K562 (cell line): ENCODE results near the gene S100A2.
A peak's percentile ranks its signal among the peaks of the same experiment; 100 is the strongest.

Experiments used
- BHLHE40 ChIP-seq: IDR thresholded peaks from 2 replicates; pipeline ENCODE4 v1.6.1; 2011; ENCODE audit warnings: low read length, improper control_type of control experiment
- CBX2 ChIP-seq: fragments of 200-600 bp; sonication (generic); IDR thresholded peaks from one replicate; pipeline ENCODE4 v1.6.1; 2012; ENCODE audit warnings: mild to moderate bottlenecking, low read length, inconsistent platforms; ENCODE audit not compliant: insufficient read depth, poor library complexity, severe bottlenecking
- CTCF ChIP-seq, 3 experiments: IDR thresholded peaks in 2 of 3; conservative IDR thresholded peaks in 1 of 3; 2 replicates each; pipeline ENCODE4 v1.5.1; 2011 to 2012; ENCODE audit warnings: low read length in 3 of 3, mild to moderate bottlenecking in 3 of 3, control low read depth in 2 of 3, improper control_type of control experiment in 1 of 3, inconsistent platforms in 1 of 3, low read depth in 1 of 3, mixed read lengths in 1 of 3, moderate library complexity in 1 of 3; ENCODE audit not compliant: insufficient read depth in 2 of 3
- HEY1 ChIP-seq: fragments of 250-450 bp; sonication (Bioruptor Pico); IDR thresholded peaks from 2 replicates; pipeline ENCODE4 v1.5.0; 2020; ENCODE audit warnings: mild to moderate bottlenecking, moderate library complexity, borderline replicate concordance
- JUNB ChIP-seq: fragments of 450-650 bp; formaldehyde crosslinking; conservative IDR thresholded peaks from 2 replicates; pipeline ENCODE4 v1.4.0; 2020; ENCODE audit warnings: mild to moderate bottlenecking
- NR2C2 ChIP-seq, 2 experiments: fragments of 200-800 bp in 1 of 2; sonication (Bioruptor generic) in 1 of 2; sonication (generic) in 1 of 2; formaldehyde crosslinking in 1 of 2; IDR thresholded peaks; 2 replicates each; pipeline versions ENCODE4 v1.6.1 to v1.8.0; 2016 to 2022; ENCODE audit warnings: mild to moderate bottlenecking in 1 of 2, missing compliant biosample characterization in 1 of 2, missing genetic modification characterization in 1 of 2, missing genetic modification reagents in 1 of 2
- TAF1 ChIP-seq: IDR thresholded peaks from 2 replicates; pipeline ENCODE4 v1.6.1; 2011; ENCODE audit warnings: mild to moderate bottlenecking, low read length, moderate library complexity; ENCODE audit not compliant: insufficient read depth, control insufficient read depth, severe bottlenecking; ENCODE audit errors: extremely low read depth
- YY1 ChIP-seq, 3 experiments: IDR thresholded peaks; 2 replicates each; pipeline ENCODE4 v1.6.1; 2011; ENCODE audit warnings: low read length in 2 of 3, mild to moderate bottlenecking in 2 of 3, moderate library complexity in 2 of 3, borderline replicate concordance in 1 of 3, control low read depth in 1 of 3, low read depth in 1 of 3; ENCODE audit not compliant: insufficient read depth in 3 of 3, insufficient replicate concordance in 2 of 3, control insufficient read depth in 1 of 3, insufficient read length in 1 of 3; ENCODE audit errors: extremely low read depth in 1 of 3
- TF ChIP-seq, protein P1 (sequence below), 2 experiments: fragments of 450-650 bp; formaldehyde crosslinking in 1 of 2; IDR thresholded peaks; 2 replicates each; pipeline versions ENCODE4 v1.4.0 to v1.6.1; 2014 to 2020; ENCODE audit warnings: mild to moderate bottlenecking in 2 of 2, borderline replicate concordance in 1 of 2, low read depth in 1 of 2

DNA sequence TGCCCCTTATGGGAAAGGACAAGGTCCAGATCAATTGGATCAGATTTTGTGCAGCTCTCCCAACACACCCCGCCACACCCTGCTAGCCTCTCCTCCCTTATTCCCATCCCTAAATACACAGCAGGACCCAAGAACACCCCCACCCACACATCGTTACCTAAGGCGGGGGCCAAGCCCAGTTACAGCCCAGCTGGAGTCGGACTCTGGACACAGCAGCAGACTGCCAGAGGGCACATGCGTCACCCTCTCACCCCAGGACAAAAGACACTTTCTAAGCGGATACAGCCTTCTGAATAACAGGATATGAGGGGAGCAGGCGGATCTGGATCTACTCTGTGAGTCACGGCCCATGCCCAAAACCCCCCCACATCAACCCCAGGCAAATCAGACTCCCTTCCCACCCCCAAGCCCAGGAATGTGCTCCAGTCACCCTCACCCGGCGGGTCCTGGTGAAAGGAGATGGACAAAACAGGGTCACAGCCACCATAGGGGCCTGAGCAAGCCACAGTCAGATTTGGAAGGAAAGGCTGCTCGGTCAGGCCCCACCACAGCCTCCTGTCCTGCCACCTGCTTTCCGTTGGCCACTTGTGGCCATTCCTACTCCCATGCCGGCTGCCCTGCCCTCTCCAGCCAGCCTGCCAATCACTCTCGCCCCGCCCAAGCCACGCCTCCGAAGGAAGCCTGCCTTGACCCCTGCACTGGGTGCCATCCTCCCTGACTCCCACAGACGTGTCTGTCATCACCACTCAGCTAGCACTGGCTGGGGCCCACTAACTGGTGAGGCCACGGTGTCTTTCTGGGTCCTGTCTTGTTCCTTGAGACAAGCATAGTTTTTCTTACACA lies 43.3 kb upstream of the S100A2 start:
- peak; percentile 83 for TF ChIP-seq NR2C2 (CRISPR knock-in tag; IDR thresholded peaks at IDR 0.05)
- peak; percentile 94 for TF ChIP-seq NR2C2 (tag; IDR thresholded peaks at IDR 0.05)
- TF ChIP-seq CBX2 = no peak
- no peak for TF ChIP-seq HEY1 (CRISPR knock-in tag)
- TF ChIP-seq, protein P1, sequence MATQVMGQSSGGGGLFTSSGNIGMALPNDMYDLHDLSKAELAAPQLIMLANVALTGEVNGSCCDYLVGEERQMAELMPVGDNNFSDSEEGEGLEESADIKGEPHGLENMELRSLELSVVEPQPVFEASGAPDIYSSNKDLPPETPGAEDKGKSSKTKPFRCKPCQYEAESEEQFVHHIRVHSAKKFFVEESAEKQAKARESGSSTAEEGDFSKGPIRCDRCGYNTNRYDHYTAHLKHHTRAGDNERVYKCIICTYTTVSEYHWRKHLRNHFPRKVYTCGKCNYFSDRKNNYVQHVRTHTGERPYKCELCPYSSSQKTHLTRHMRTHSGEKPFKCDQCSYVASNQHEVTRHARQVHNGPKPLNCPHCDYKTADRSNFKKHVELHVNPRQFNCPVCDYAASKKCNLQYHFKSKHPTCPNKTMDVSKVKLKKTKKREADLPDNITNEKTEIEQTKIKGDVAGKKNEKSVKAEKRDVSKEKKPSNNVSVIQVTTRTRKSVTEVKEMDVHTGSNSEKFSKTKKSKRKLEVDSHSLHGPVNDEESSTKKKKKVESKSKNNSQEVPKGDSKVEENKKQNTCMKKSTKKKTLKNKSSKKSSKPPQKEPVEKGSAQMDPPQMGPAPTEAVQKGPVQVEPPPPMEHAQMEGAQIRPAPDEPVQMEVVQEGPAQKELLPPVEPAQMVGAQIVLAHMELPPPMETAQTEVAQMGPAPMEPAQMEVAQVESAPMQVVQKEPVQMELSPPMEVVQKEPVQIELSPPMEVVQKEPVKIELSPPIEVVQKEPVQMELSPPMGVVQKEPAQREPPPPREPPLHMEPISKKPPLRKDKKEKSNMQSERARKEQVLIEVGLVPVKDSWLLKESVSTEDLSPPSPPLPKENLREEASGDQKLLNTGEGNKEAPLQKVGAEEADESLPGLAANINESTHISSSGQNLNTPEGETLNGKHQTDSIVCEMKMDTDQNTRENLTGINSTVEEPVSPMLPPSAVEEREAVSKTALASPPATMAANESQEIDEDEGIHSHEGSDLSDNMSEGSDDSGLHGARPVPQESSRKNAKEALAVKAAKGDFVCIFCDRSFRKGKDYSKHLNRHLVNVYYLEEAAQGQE (IDR thresholded peaks at IDR 0.05; ENCODE audit: borderline replicate concordance) = no peak
- TF ChIP-seq, protein P1 (CRISPR knock-in tag; IDR thresholded peaks at IDR 0.05; ENCODE audit: low read depth) = no peak
- no peak for TF ChIP-seq JUNB (CRISPR knock-in tag)
- TF ChIP-seq CTCF (IDR thresholded peaks at IDR 0.05 in 2 of 3, conservative IDR thresholded peaks at IDR 0.05 in 1 of 3; ENCODE audit: insufficient read depth in 2 of 3, low read depth in 1 of 3, low read length in 3 of 3) = no peak
- peak in 2 of 3 experiments; percentile 22 to 27 for TF ChIP-seq YY1 (IDR thresholded peaks at IDR 0.05; ENCODE audit: borderline replicate concordance in 1 of 3, control insufficient read depth in 1 of 3, extremely low read depth in 1 of 3, insufficient read depth in 3 of 3, insufficient read length in 1 of 3, insufficient replicate concordance in 2 of 3, low read depth in 1 of 3, low read length in 2 of 3)
- TF ChIP-seq TAF1 = no peak
- TF ChIP-seq BHLHE40 = peak; percentile 50; the same call in 1 of the 2 replicates
